Measurements from ENCODE around the gene ZNF664.

GRCh38 chr12:123929946-123930583 lies 43.0 kb upstream of the ZNF664 start:
- TF ChIP-seq CTCF (IDR thresholded peaks at IDR 0.05) (no peak), EZH2 (IDR thresholded peaks at IDR 0.05; ENCODE audit: borderline replicate concordance, insufficient read depth, low read depth, low read length, poor library complexity, severe bottlenecking) (no peak)
